Glomerular endothelial cell (primary cell): Measurements from ENCODE around the gene EEFSEC. TPM values are rescaled to one million over a fixed set of nuclear protein-coding genes. Genes with fewer than 3 reads are reported as not detected.

ENCODE experiments used
- DNase-seq: peaks from one replicate; pipeline ENCODE4 v3.0.0-alpha.2; 2011; ENCODE audit warnings: low read depth, low spot score; ENCODE audit errors: extremely low read depth
- total RNA-seq: library from RNA; depleted of rRNA; stranded (reverse); fragments of >200 nt; gene quantifications from 2 replicates; pipeline ENCODE4 v1.2.3, GENCODE V29; 2015

Gene EEFSEC
- total RNA-seq, 1 donor from 2014 or later = 15.6 TPM

- no peak for DNase-seq
These were observed 27.6 kb downstream of the EEFSEC start for GRCh38 chr3:128180913-128181312.

GRCh38 chr3:128182656-128183055 is 29.4 kb downstream of the EEFSEC start:
- DNase-seq = no peak

GRCh38 chr3:128185630-128186447 is 32.6 kb downstream of the EEFSEC start:
- no peak for DNase-seq

- no peak for DNase-seq
These were observed 34.2 kb downstream of the EEFSEC start for GRCh38 chr3:128187495-128187894.

GRCh38 chr3:128188326-128188725 is 35.0 kb downstream of the EEFSEC start:
- DNase-seq = no peak

- DNase-seq = no peak
These were observed 35.7 kb downstream of the EEFSEC start for GRCh38 chr3:128188956-128189355.

- DNase-seq = no peak
These were observed 37.2 kb downstream of the EEFSEC start for GRCh38 chr3:128190501-128190900.

- no peak for DNase-seq
These were observed 38.9 kb downstream of the EEFSEC start for GRCh38 chr3:128192131-128192530.

- DNase-seq = no peak
These were observed 39.9 kb downstream of the EEFSEC start for GRCh38 chr3:128193168-128193567.

GRCh38 chr3:128194843-128195242 is 41.6 kb downstream of the EEFSEC start:
- DNase-seq = no peak

- no peak for DNase-seq
These were observed 42.1 kb downstream of the EEFSEC start for GRCh38 chr3:128195369-128195768.

- DNase-seq = no peak
These were observed 42.5 kb downstream of the EEFSEC start for GRCh38 chr3:128195802-128196201.

GRCh38 chr3:128196647-128197046 is 43.4 kb downstream of the EEFSEC start:
- no peak for DNase-seq

GRCh38 chr3:128197855-128198254 is 44.6 kb downstream of the EEFSEC start:
- DNase-seq = no peak

GRCh38 chr3:128198313-128198712 is 45.0 kb downstream of the EEFSEC start:
- no peak for DNase-seq

GRCh38 chr3:128199110-128199509 is 45.8 kb downstream of the EEFSEC start:
- DNase-seq = no peak

- DNase-seq = no peak
These were observed 48.0 kb downstream of the EEFSEC start for GRCh38 chr3:128201158-128201755.

- no peak for DNase-seq
These were observed 49.9 kb downstream of the EEFSEC start for GRCh38 chr3:128203169-128203568.

- no peak for DNase-seq
These were observed 52.4 kb downstream of the EEFSEC start for GRCh38 chr3:128205558-128206145.

- no peak for DNase-seq
These were observed 54.7 kb downstream of the EEFSEC start for GRCh38 chr3:128207951-128208350.

GRCh38 chr3:128210711-128211110 is 57.4 kb downstream of the EEFSEC start:
- DNase-seq = no peak

GRCh38 chr3:128214056-128214455 is 60.8 kb downstream of the EEFSEC start:
- DNase-seq = no peak
